GM12891 (cell line): ENCODE data around the gene NOX5.

Source experiments
- POLR2A ChIP-seq: IDR thresholded peaks from 2 replicates; pipeline ENCODE4 v1.6.1; 2011; ENCODE audit warnings: low read depth, low read length, control low read depth
- POLR2AphosphoS5 ChIP-seq: IDR thresholded peaks from 2 replicates; pipeline ENCODE4 v1.6.1; 2011; ENCODE audit warnings: low read depth, low read length, control low read depth
- TAF1 ChIP-seq: IDR thresholded peaks from 2 replicates; pipeline ENCODE4 v1.6.1; 2011; ENCODE audit warnings: low read depth, low read length, control low read depth

GRCh38 chr15:69013726-69014406, 629 bp upstream of the NOX5 start:
- TF ChIP-seq POLR2A (no peak), POLR2AphosphoS5 (no peak), TAF1 (no peak)
